Measurements from ENCODE around the gene TCEANC2. TPM values are rescaled to one million over a fixed set of nuclear protein-coding genes. Genes with fewer than 3 reads are reported as not detected.

The TCEANC2 gene
- total and polyA plus RNA-seq, 4 donors: 0.89 to 2.1 (median 1.7) TPM

DNA sequence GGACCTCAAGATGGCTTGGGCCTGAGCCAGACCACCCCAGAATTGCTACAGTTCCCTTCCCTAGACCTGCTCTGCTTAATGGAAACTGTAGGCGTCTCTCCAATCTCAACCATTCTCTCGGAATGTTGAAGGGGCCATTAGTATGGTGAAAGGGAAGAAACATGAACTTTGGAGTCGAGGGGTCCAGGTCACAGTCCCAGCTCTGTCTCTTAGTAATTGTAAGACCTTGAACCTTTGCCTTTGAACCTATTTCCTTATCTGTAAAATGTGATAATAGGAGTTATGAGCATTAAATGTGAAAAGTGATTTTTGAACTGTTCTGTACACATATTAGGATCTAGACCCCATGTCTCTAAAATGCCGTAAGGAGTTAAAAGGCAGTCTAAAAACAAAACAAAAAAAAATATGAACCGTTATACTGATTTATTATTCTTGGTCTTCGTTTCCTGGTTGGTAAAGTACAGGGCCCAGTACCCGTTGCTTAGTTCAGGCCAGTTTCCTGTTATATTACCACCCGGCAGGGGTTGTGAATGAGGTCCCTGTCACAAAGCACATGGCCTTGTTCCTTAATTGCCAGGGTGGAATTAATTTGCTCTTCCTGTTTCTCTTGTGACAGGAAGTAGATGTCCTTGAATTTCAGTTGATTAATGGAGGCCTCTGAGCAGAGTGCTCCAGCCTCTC lies 42.3 kb downstream of the TCEANC2 start (continued):
- TF ChIP-seq RXRA (IDR thresholded peaks at IDR 0.05) (no peak), YY1 (IDR thresholded peaks at IDR 0.05) (no peak)

- Histone ChIP-seq H3K27me3 (ENCODE audit: control insufficient read depth in 4 of 4, insufficient read depth in 4 of 4, low read length in 3 of 4) (no peaks in the 10 kb centered on the region), H3K36me3 (ENCODE audit: control insufficient read depth in 4 of 4, insufficient read depth in 3 of 4, low read depth in 1 of 4, low read length in 3 of 4) (peaks cover 0 to 2% (median 0%) of the 10 kb centered on the region in 4 donors), H3K4me3 (ENCODE audit: low read depth in 1 of 3, low read length in 3 of 3) (no peak overlapping the region), H3K4me1 (ENCODE audit: control insufficient read depth in 4 of 4, insufficient read depth in 4 of 4, low read length in 3 of 4) (peaks cover 3 to 19% (median 9%) of the 10 kb centered on the region in 4 donors), H3K9me3 (ENCODE audit: control insufficient read depth in 4 of 4, low read length in 3 of 4) (no peaks in the 10 kb centered on the region), H3K9ac (ENCODE audit: low read depth in 1 of 2, low read length in 2 of 2) (no peak overlapping the region), H3K27ac (ENCODE audit: low read depth in 1 of 2, low read length in 2 of 2) (no peak overlapping the region)
- no peak for TF ChIP-seq FOXA2 (IDR thresholded peaks at IDR 0.05)
- no peak for TF ChIP-seq FOXA1 (IDR thresholded peaks at IDR 0.05)
- TF ChIP-seq SP1 (IDR thresholded peaks at IDR 0.05): no peak
- TF ChIP-seq, protein P1, sequence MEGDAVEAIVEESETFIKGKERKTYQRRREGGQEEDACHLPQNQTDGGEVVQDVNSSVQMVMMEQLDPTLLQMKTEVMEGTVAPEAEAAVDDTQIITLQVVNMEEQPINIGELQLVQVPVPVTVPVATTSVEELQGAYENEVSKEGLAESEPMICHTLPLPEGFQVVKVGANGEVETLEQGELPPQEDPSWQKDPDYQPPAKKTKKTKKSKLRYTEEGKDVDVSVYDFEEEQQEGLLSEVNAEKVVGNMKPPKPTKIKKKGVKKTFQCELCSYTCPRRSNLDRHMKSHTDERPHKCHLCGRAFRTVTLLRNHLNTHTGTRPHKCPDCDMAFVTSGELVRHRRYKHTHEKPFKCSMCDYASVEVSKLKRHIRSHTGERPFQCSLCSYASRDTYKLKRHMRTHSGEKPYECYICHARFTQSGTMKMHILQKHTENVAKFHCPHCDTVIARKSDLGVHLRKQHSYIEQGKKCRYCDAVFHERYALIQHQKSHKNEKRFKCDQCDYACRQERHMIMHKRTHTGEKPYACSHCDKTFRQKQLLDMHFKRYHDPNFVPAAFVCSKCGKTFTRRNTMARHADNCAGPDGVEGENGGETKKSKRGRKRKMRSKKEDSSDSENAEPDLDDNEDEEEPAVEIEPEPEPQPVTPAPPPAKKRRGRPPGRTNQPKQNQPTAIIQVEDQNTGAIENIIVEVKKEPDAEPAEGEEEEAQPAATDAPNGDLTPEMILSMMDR (IDR thresholded peaks at IDR 0.05; ENCODE audit: low read depth, low read length, missing input control): no peak
- TF ChIP-seq RXRA (IDR thresholded peaks at IDR 0.05): no peak
- DNase-seq (ENCODE audit: low spot score): no peak
- 76% methylated on average over 25 of the region's 25 CpGs for WGBS
Measured at GRCh38 chr1:54096227-54096876, 42.9 kb downstream of the TCEANC2 start.

- TF ChIP-seq, protein P1 (IDR thresholded peaks at IDR 0.05; ENCODE audit: low read depth, low read length, missing input control): no peak
- no peaks in the 10 kb centered on the region for H3K9me3 ChIP-seq (ENCODE audit: control insufficient read depth in 4 of 4, low read length in 3 of 4)
- H3K36me3 ChIP-seq (ENCODE audit: control insufficient read depth in 4 of 4, insufficient read depth in 3 of 4, low read depth in 1 of 4, low read length in 3 of 4): peaks cover 0 to 2% (median under 1%) of the 10 kb centered on the region in 4 donors
- 88% methylated on average over 7 of the region's 7 CpGs for WGBS
- no peak overlapping the region for H3K27ac ChIP-seq (ENCODE audit: low read depth in 1 of 2, low read length in 2 of 2)
- H3K9ac ChIP-seq (ENCODE audit: low read depth in 1 of 2, low read length in 2 of 2): no peak overlapping the region
- H3K4me3 ChIP-seq (ENCODE audit: low read depth in 1 of 3, low read length in 3 of 3): no peak overlapping the region
- DNase-seq (ENCODE audit: low spot score): no peak
- H3K27me3 ChIP-seq (ENCODE audit: control insufficient read depth in 4 of 4, insufficient read depth in 4 of 4, low read length in 3 of 4): no peaks in the 10 kb centered on the region
- H3K4me1 ChIP-seq (ENCODE audit: control insufficient read depth in 4 of 4, insufficient read depth in 4 of 4, low read length in 3 of 4): peaks cover 3 to 19% (median 9%) of the 10 kb centered on the region in 4 donors
Measured at GRCh38 chr1:54096877-54097240, 43.5 kb downstream of the TCEANC2 start.

DNA sequence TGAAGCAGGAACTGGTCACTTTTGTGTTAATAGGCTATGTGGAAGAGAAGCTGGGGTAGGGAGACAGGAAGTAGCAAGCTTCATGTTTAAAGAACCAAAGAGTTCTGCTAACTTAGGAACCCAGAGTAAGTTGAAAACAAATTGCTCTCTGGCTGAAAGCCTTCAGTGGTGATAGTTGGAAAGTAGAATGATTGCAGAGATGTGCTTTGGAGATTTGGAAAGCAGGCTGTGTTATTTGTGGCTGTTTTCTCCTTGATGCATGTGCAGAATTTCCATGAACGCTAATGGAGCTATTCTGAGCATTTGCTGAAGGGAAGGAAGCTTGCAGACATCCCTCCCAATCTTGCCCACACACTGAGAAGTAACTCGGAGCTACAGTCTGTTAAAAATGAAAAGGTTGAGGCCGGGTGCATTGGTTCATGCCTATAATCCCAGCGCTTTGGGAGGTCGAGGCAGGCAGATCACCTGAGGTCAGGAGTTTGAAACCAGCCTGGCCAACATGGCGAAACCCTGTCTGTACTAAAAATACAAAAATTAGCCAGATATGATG lies 45.7 kb downstream of the TCEANC2 start:
- Histone ChIP-seq H3K9me3 (ENCODE audit: control insufficient read depth in 4 of 4, low read length in 3 of 4) (no peaks in the 10 kb centered on the region), H3K27ac (ENCODE audit: low read depth in 1 of 2, low read length in 2 of 2) (no peak overlapping the region), H3K4me3 (ENCODE audit: low read depth in 1 of 3, low read length in 3 of 3) (no peak overlapping the region), H3K9ac (ENCODE audit: low read depth in 1 of 2, low read length in 2 of 2) (no peak overlapping the region), H3K36me3 (ENCODE audit: control insufficient read depth in 4 of 4, insufficient read depth in 3 of 4, low read depth in 1 of 4, low read length in 3 of 4) (peaks cover 0 to 5% (median under 1%) of the 10 kb centered on the region in 4 donors), H3K4me1 (ENCODE audit: control insufficient read depth in 4 of 4, insufficient read depth in 4 of 4, low read length in 3 of 4) (peaks cover 3 to 15% (median 7%) of the 10 kb centered on the region in 4 donors), H3K27me3 (ENCODE audit: control insufficient read depth in 4 of 4, insufficient read depth in 4 of 4, low read length in 3 of 4) (no peaks in the 10 kb centered on the region)
- DNase-seq (ENCODE audit: low spot score): no peak
- 82% methylated on average over 6 of the region's 6 CpGs for WGBS
- TF ChIP-seq FOXA2 (IDR thresholded peaks at IDR 0.05) (no peak), RXRA (IDR thresholded peaks at IDR 0.05) (no peak), GABPA (IDR thresholded peaks at IDR 0.05 in 1 of 2, conservative IDR thresholded peaks at IDR 0.05 in 1 of 2) (no peak), YY1 (IDR thresholded peaks at IDR 0.05) (no peak), REST (IDR thresholded peaks at IDR 0.05) (no peak), SP1 (IDR thresholded peaks at IDR 0.05) (no peak), FOXA1 (IDR thresholded peaks at IDR 0.05) (no peak)
- TF ChIP-seq, protein P2, sequence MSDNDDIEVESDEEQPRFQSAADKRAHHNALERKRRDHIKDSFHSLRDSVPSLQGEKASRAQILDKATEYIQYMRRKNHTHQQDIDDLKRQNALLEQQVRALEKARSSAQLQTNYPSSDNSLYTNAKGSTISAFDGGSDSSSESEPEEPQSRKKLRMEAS (IDR thresholded peaks at IDR 0.05): no peak
- TF ChIP-seq, protein P1 (IDR thresholded peaks at IDR 0.05; ENCODE audit: low read depth, low read length, missing input control): no peak
- TF ChIP-seq, protein P3, sequence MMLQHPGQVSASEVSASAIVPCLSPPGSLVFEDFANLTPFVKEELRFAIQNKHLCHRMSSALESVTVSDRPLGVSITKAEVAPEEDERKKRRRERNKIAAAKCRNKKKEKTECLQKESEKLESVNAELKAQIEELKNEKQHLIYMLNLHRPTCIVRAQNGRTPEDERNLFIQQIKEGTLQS (IDR thresholded peaks at IDR 0.05): no peak
